Fibroblast of lung (primary cell): Measurements from ENCODE around the gene SMIM13. TPM values are rescaled to one million over a fixed set of nuclear protein-coding genes. Genes with fewer than 3 reads are reported as not detected.
A peak's percentile ranks its signal among the peaks of the same experiment; 100 is the strongest.

Source experiments
- DNase-seq, 2 donors: peaks; one replicate each; pipeline versions ENCODE4 v3.0.0 to v3.0.0-alpha.2; 2010; ENCODE audit warnings: low read depth in 2 of 2
- H2AFZ ChIP-seq: 2 replicates; pipeline ENCODE4 v1.5.1; 2012; ENCODE audit warnings: low read length, control low read depth, inconsistent platforms
- H3K27ac ChIP-seq: 2 replicates; pipeline ENCODE4 v1.5.1; 2011; ENCODE audit warnings: low read length, control low read depth; ENCODE audit not compliant: insufficient read depth
- H3K27me3 ChIP-seq: 2 replicates; pipeline ENCODE4 v1.5.1; 2011; ENCODE audit warnings: mild to moderate bottlenecking, low read length; ENCODE audit not compliant: control insufficient read depth, insufficient read depth
- H3K36me3 ChIP-seq: 2 replicates; pipeline ENCODE4 v1.5.1; 2011; ENCODE audit warnings: low read length; ENCODE audit not compliant: control insufficient read depth, insufficient read depth
- H3K4me1 ChIP-seq: 2 replicates; pipeline ENCODE4 v1.5.1; 2011; ENCODE audit warnings: low read length; ENCODE audit not compliant: control insufficient read depth, insufficient read depth; ENCODE audit errors: extremely low read depth
- H3K4me2 ChIP-seq: 2 replicates; pipeline ENCODE4 v1.5.1; 2011; ENCODE audit warnings: low read length, control low read depth; ENCODE audit not compliant: insufficient read depth; ENCODE audit errors: extremely low read depth
- H3K4me3 ChIP-seq, 4 experiments: fragments of 200-600 bp in 1 of 4; sonication (generic) in 1 of 4; replicated peaks in 1 of 4; 2 replicates each; pipeline ENCODE4 v1.5.1; 2011 to 2016; ENCODE audit warnings: low read length in 4 of 4, low read depth in 3 of 4, mild to moderate bottlenecking in 3 of 4, control low read depth in 2 of 4, inconsistent platforms in 1 of 4, mixed read lengths in 1 of 4; ENCODE audit not compliant: insufficient read depth in 1 of 4; ENCODE audit errors: control extremely low read depth in 1 of 4
- H3K79me2 ChIP-seq: 2 replicates; pipeline ENCODE4 v1.5.1; 2012; ENCODE audit warnings: mild to moderate bottlenecking, low read length, inconsistent platforms; ENCODE audit not compliant: control insufficient read depth, insufficient read depth
- H3K9ac ChIP-seq: 2 replicates; pipeline ENCODE4 v1.5.1; 2011; ENCODE audit warnings: mild to moderate bottlenecking, low read length, control low read depth; ENCODE audit not compliant: insufficient read depth
- H3K9me3 ChIP-seq: 2 replicates; pipeline ENCODE4 v1.5.1; 2012; ENCODE audit warnings: low read depth, low read length; ENCODE audit not compliant: control insufficient read depth, insufficient read depth
- H4K20me1 ChIP-seq: 2 replicates; pipeline ENCODE4 v1.5.1; 2011; ENCODE audit warnings: low read length; ENCODE audit not compliant: control insufficient read depth, insufficient read depth; ENCODE audit errors: extremely low read depth
- CTCF ChIP-seq, 2 donors: IDR thresholded peaks in 1 of 2; conservative IDR thresholded peaks in 1 of 2; 1 replicate in 1 of 2; 2 replicates in 1 of 2; pipeline ENCODE4 v1.5.1; 2011 to 2012; ENCODE audit warnings: low read length in 2 of 2, control low read depth in 1 of 2, inconsistent platforms in 1 of 2, low read depth in 1 of 2, mild to moderate bottlenecking in 1 of 2
- EZH2 ChIP-seq: IDR thresholded peaks from 2 replicates; pipeline ENCODE4 v1.5.1; 2012; ENCODE audit warnings: low read length, control low read depth, mild to moderate bottlenecking; ENCODE audit errors: missing control alignments
- polyA plus RNA-seq, 2 donors: library from polyadenylated mRNA; depleted of rRNA in 1 of 2; stranded (reverse) in 1 of 2; unstranded in 1 of 2; fragments of >200 nt; gene quantifications; 2 replicates each; pipeline ENCODE4 v1.2.1, GENCODE V29; 2011 to 2012; ENCODE audit warnings: missing spikeins in 1 of 2
- total RNA-seq: library from RNA; depleted of rRNA; stranded (reverse); fragments of >200 nt; gene quantifications from 2 replicates; pipeline ENCODE4 v1.2.1, GENCODE V29; 2014

The SMIM13 gene
- total and polyA plus RNA-seq, 2 donors (not counting 1 experiment from before 2014, with no cell fraction given) = 6.9 to 7.4 TPM

GRCh38 chr6:11050731-11051130 lies 42.9 kb upstream of the SMIM13 start:
- no peak overlapping the region for H3K4me3 ChIP-seq
- H3K4me1 ChIP-seq = no peaks in the 10 kb centered on the region
- no peaks in the 10 kb centered on the region for H4K20me1 ChIP-seq
- H3K4me2 ChIP-seq = no peak overlapping the region
- no peak overlapping the region for H3K9ac ChIP-seq
- no peak overlapping the region for H3K27ac ChIP-seq
- no peaks in the 10 kb centered on the region for H3K9me3 ChIP-seq
- no peak overlapping the region for H2AFZ ChIP-seq
- peak in 1 of 2 donors; percentile 61 for DNase-seq
- H3K36me3 ChIP-seq = no peaks in the 10 kb centered on the region
- no peak for TF ChIP-seq EZH2
- TF ChIP-seq CTCF (conservative IDR thresholded peaks at IDR 0.05 in 1 of 2, IDR thresholded peaks at IDR 0.05 in 1 of 2; ENCODE audit: low read depth in 1 of 2, low read length in 2 of 2) = no peak
- no peaks in the 10 kb centered on the region for H3K27me3 ChIP-seq
- H3K79me2 ChIP-seq = no peaks in the 10 kb centered on the region

DNA sequence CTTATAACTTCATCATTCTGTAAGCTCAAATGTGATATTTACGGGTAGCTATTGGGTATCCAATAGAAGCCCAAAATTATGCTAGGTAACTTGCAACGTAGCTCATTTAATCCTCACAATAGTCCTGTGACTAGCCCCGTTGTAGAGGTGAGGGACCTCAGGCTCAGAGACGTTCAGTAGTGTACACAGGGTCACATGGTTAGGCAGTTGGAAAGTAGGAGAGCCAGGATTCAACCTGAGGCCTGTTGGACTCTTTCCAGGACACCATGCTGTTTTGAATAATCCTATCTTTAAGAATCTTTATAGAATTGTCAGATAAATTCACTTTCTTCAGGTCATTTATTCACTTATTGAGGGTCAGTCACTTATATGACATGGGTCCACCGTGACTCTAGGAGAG lies 40.3 kb upstream of the SMIM13 start:
- no peak overlapping the region for H3K9ac ChIP-seq
- H3K36me3 ChIP-seq = no peaks in the 10 kb centered on the region
- H3K4me2 ChIP-seq = no peak overlapping the region
- DNase-seq = no peak
- no peak overlapping the region for H3K4me3 ChIP-seq
- no peaks in the 10 kb centered on the region for H3K9me3 ChIP-seq
- no peaks in the 10 kb centered on the region for H3K4me1 ChIP-seq
- TF ChIP-seq CTCF (conservative IDR thresholded peaks at IDR 0.05 in 1 of 2, IDR thresholded peaks at IDR 0.05 in 1 of 2; ENCODE audit: low read depth in 1 of 2, low read length in 2 of 2) = no peak
- TF ChIP-seq EZH2 = no peak
- H3K27me3 ChIP-seq = no peaks in the 10 kb centered on the region
- H2AFZ ChIP-seq = no peak overlapping the region
- no peaks in the 10 kb centered on the region for H3K79me2 ChIP-seq
- no peaks in the 10 kb centered on the region for H4K20me1 ChIP-seq
- no peak overlapping the region for H3K27ac ChIP-seq

- no peak overlapping the region for H3K9ac ChIP-seq
- no peaks in the 10 kb centered on the region for H3K36me3 ChIP-seq
- H3K27me3 ChIP-seq = no peaks in the 10 kb centered on the region
- H2AFZ ChIP-seq = no peak overlapping the region
- no peak overlapping the region for H3K4me3 ChIP-seq
- H3K4me2 ChIP-seq = no peak overlapping the region
- no peaks in the 10 kb centered on the region for H3K4me1 ChIP-seq
- H4K20me1 ChIP-seq = no peaks in the 10 kb centered on the region
- peak in 1 of 2 donors; percentile 61 for DNase-seq
- TF ChIP-seq CTCF (conservative IDR thresholded peaks at IDR 0.05 in 1 of 2, IDR thresholded peaks at IDR 0.05 in 1 of 2; ENCODE audit: low read depth in 1 of 2, low read length in 2 of 2) (no peak), EZH2 (no peak)
- no peak overlapping the region for H3K27ac ChIP-seq
- H3K79me2 ChIP-seq = no peaks in the 10 kb centered on the region
- H3K9me3 ChIP-seq = no peaks in the 10 kb centered on the region
Measured at GRCh38 chr6:11054722-11055121, 38.9 kb upstream of the SMIM13 start.
